PC-9 (cell line): Measurements from ENCODE around the gene DENND1A. TPM values are rescaled to one million over a fixed set of nuclear protein-coding genes. Genes with fewer than 3 reads are reported as not detected.

ENCODE experiments used
- BruUV-seq: library from RNA; stranded (reverse); fragments of 400-500 nt; replicated peaks from 2 replicates; lab custom pipeline; 2021; lab: Mats Ljungman, UMichigan
- CTCF ChIA-PET: fragments of 300-600 bp; sonication (Branson Sonifier 250); formaldehyde crosslinking; loops from one replicate; lab custom pipeline; 2022; ENCODE audit warnings: antibody characterized with exemption; lab: Charles Lee
- POLR2A ChIA-PET: fragments of 300-600 bp; sonication (Branson Sonifier 250); formaldehyde crosslinking; loops from one replicate; lab custom pipeline; 2022; ENCODE audit warnings: antibody characterized with exemption; ENCODE audit not compliant: unreplicated experiment; lab: Charles Lee
- DNase-seq, 2 experiments: peaks; one replicate each; pipeline versions ENCODE4 v3.0.0 to v3.0.0-alpha.2; 2015 to 2022; ENCODE audit warnings: mixed read lengths in 1 of 2
- H2AFZ ChIP-seq: fragments of 200-600 bp; sonication (generic); 2 replicates; pipeline ENCODE4 v1.8.1; 2017; ENCODE audit warnings: antibody characterized with exemption
- H3F3A ChIP-seq: fragments of 200-600 bp; sonication (generic); 2 replicates; pipeline ENCODE4 v1.8.1; 2017; ENCODE audit warnings: antibody characterized with exemption, mild to moderate bottlenecking, low read depth; ENCODE audit not compliant: insufficient read depth
- H3K27ac ChIP-seq: fragments of 200-600 bp; sonication (generic); 2 replicates; pipeline ENCODE4 v1.6.1; 2016; ENCODE audit warnings: mixed run types
- H3K27me3 ChIP-seq: fragments of 200-600 bp; sonication (generic); 2 replicates; pipeline ENCODE4 v1.6.1; 2016; ENCODE audit warnings: low read depth, mixed run types; ENCODE audit not compliant: insufficient read depth
- H3K36me3 ChIP-seq: fragments of 200-600 bp; sonication (generic); 2 replicates; pipeline ENCODE4 v1.6.1; 2016; ENCODE audit warnings: low read depth, mixed run types
- H3K4me1 ChIP-seq: fragments of 200-600 bp; sonication (generic); replicated peaks from 2 replicates; pipeline ENCODE4 v1.6.1; 2016; ENCODE audit warnings: mixed run types; ENCODE audit not compliant: insufficient read depth
- H3K4me2 ChIP-seq: fragments of 200-600 bp; sonication (generic); 2 replicates; pipeline ENCODE4 v1.6.1; 2017; ENCODE audit warnings: mixed run types
- H3K4me3 ChIP-seq: fragments of 200-600 bp; sonication (generic); 2 replicates; pipeline ENCODE4 v1.6.1; 2016; ENCODE audit warnings: mixed run types
- H3K79me2 ChIP-seq: fragments of 200-600 bp; sonication (generic); 2 replicates; pipeline ENCODE4 v1.6.1; 2017; ENCODE audit warnings: low read depth, mixed run types
- H3K9me2 ChIP-seq: fragments of 200-600 bp; sonication (generic); 2 replicates; pipeline ENCODE4 v1.8.1; 2017; ENCODE audit warnings: mild to moderate bottlenecking; ENCODE audit not compliant: insufficient read depth
- H3K9me3 ChIP-seq: fragments of 200-600 bp; sonication (generic); 2 replicates; pipeline ENCODE4 v1.8.1; 2016; ENCODE audit warnings: low read depth; ENCODE audit not compliant: insufficient read depth
- H4K20me1 ChIP-seq: fragments of 200-600 bp; sonication (generic); 2 replicates; pipeline ENCODE4 v1.8.1; 2017; ENCODE audit not compliant: insufficient read depth
- EZH2 ChIP-seq: fragments of 200-600 bp; sonication (generic); IDR thresholded peaks from 2 replicates; pipeline ENCODE4 v1.8.0; 2017; ENCODE audit warnings: antibody characterized with exemption, low read depth
- intact Hi-C: fragments of 100-400 bp; cut with micrococcal nuclease; formaldehyde crosslinking; loops from one replicate; pipeline ENCODE4 v1.10.0; 2022; ENCODE audit not compliant: unreplicated experiment
- total RNA-seq: library from RNA; stranded (reverse); gene quantifications from 2 replicates; pipeline ENCODE4 v1.2.3, GENCODE V29; 2021
- TF ChIP-seq, protein P1 (sequence below): fragments of 200-600 bp; sonication (generic); conservative IDR thresholded peaks from 2 replicates; pipeline ENCODE4 v1.6.1; 2017; ENCODE audit warnings: mixed run types, antibody characterized with exemption, mild to moderate bottlenecking, moderate library complexity

Gene DENND1A
- total RNA-seq, 1 experiment from 2014 or later = 37.7 TPM

DNA sequence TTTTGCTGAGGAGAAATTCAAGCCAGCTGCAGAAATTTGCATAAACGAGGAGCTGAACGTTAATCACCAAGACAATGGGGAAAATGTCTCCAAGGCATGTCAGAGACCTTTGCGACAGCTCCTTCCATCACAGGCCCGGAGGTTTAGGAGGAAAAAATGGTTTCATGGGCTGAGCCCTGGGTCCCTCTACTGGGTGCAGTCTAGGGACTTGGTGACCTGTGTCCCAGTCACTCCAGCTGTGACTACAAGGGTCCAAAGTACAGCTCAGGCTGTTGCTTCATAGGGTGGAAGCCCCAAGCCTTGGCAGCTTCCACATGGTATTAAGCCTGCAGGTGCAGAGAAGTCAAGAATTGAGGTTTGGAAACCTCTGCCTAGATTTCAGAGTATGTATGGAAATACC, 207.5 kb downstream of the DENND1A start:
- no peaks in the 10 kb centered on the region for H3K9me2 ChIP-seq
- no peak overlapping the region for H3K27ac ChIP-seq
- no peaks in the 10 kb centered on the region for H3K4me1 ChIP-seq
- BruUV-seq = no TSS peak
- H2AFZ ChIP-seq = no peak overlapping the region
- no peak overlapping the region for H3K4me2 ChIP-seq
- no peak overlapping the region for H3K4me3 ChIP-seq
- no peaks in the 10 kb centered on the region for H3K79me2 ChIP-seq
- CTCF ChIA-PET = no interaction called here
- H4K20me1 ChIP-seq = no peaks in the 10 kb centered on the region
- no peaks in the 10 kb centered on the region for H3F3A ChIP-seq
- no peak for DNase-seq
- H3K27me3 ChIP-seq = no peaks in the 10 kb centered on the region
- H3K9me3 ChIP-seq = peaks cover 17% of the 10 kb centered on the region; the same call in 1 of the 2 replicates
- H3K36me3 ChIP-seq = no peaks in the 10 kb centered on the region
- POLR2A ChIA-PET = no interaction called here
- TF ChIP-seq, protein P1, sequence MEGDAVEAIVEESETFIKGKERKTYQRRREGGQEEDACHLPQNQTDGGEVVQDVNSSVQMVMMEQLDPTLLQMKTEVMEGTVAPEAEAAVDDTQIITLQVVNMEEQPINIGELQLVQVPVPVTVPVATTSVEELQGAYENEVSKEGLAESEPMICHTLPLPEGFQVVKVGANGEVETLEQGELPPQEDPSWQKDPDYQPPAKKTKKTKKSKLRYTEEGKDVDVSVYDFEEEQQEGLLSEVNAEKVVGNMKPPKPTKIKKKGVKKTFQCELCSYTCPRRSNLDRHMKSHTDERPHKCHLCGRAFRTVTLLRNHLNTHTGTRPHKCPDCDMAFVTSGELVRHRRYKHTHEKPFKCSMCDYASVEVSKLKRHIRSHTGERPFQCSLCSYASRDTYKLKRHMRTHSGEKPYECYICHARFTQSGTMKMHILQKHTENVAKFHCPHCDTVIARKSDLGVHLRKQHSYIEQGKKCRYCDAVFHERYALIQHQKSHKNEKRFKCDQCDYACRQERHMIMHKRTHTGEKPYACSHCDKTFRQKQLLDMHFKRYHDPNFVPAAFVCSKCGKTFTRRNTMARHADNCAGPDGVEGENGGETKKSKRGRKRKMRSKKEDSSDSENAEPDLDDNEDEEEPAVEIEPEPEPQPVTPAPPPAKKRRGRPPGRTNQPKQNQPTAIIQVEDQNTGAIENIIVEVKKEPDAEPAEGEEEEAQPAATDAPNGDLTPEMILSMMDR = no peak
- TF ChIP-seq EZH2 = no peak
- intact Hi-C loops = no loop called here

DNA sequence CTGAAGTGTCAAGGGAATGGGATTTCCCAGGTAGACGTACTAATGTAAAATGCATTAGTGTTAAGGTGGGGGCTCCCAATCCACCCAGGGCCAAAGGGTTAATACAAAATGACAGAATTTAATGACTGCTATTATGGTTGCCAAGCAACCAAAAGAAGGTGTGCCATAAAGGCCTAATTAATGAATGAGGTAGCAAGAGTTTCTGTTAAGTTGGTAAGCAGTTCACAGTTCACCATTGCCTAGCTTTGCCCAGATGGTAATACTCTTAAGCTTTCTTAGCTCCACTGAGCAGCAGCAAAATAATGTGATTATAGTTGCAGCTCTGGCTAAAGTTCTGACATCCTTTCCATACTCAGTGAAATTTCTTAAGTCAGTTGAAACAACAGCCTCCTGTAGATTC, 211.7 kb downstream of the DENND1A start:
- Histone ChIP-seq H3F3A (no peaks in the 10 kb centered on the region), H3K27me3 (no peaks in the 10 kb centered on the region), H3K9me3 (peaks cover 10% of the 10 kb centered on the region; the same call in 1 of the 2 replicates), H3K4me3 (no peak overlapping the region), H3K27ac (no peak overlapping the region), H3K4me2 (no peak overlapping the region), H3K36me3 (no peaks in the 10 kb centered on the region), H3K79me2 (no peaks in the 10 kb centered on the region), H2AFZ (no peak overlapping the region), H3K9me2 (no peaks in the 10 kb centered on the region), H3K4me1 (no peaks in the 10 kb centered on the region), H4K20me1 (no peaks in the 10 kb centered on the region)
- intact Hi-C loops = no loop called here
- no TSS peak for BruUV-seq
- POLR2A ChIA-PET = no interaction called here
- CTCF ChIA-PET = no interaction called here
- DNase-seq = no peak
- TF ChIP-seq, protein P1 = no peak
- TF ChIP-seq EZH2 = no peak

DNA sequence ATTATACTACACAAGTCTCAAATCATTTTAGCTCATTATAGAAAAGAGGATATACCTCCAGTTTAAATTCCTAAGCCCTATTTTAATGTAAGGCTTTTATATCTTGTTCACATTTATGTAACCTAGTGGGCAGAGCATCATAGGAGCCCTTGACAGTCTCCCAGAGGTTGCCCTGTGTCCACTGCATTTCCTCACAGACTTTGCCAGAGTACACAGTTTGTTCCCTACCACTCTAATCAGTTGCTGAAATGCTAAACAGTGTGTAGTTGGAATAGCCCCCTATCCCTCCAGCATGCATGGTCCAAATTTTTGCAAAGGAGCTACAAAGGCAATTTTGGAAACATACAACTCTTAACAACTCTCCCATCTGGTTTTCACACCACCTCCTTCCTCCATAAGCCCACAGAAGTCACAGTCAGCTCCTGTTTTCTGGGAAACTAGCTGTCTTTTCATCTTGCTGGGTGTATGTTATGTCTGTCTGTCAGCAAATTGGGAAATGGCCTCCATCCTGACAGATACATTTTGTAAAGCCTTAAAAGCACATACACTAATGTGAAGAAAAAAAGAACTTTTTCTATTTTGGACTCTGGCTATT, 212.2 kb downstream of the DENND1A start:
- Histone ChIP-seq H3F3A (no peaks in the 10 kb centered on the region), H3K4me2 (no peak overlapping the region), H3K27me3 (no peaks in the 10 kb centered on the region), H3K4me3 (no peak overlapping the region), H3K9me3 (peaks cover 6% of the 10 kb centered on the region; the same call in 1 of the 2 replicates), H3K27ac (no peak overlapping the region), H2AFZ (no peak overlapping the region), H3K79me2 (no peaks in the 10 kb centered on the region), H3K4me1 (no peaks in the 10 kb centered on the region), H3K36me3 (no peaks in the 10 kb centered on the region), H4K20me1 (no peaks in the 10 kb centered on the region), H3K9me2 (no peaks in the 10 kb centered on the region)
- ChIA-PET CTCF (no interaction called here), POLR2A (no interaction called here)
- no TSS peak for BruUV-seq
- intact Hi-C loops = no loop called here
- DNase-seq = no peak
- no peak for TF ChIP-seq EZH2
- TF ChIP-seq, protein P1 = no peak
